NCI-H226 (cell line): ENCODE results near the gene RFT1.
"Not testable (repeated sequence)": the region's sequence is repeated elsewhere in the genome, so short reads cannot be mapped to it uniquely, and the experiment has no call there.

Experiments
- DNase-seq: peaks from one replicate; pipeline ENCODE4 v3.0.0-alpha.2; 2015

Gene RFT1

DNA sequence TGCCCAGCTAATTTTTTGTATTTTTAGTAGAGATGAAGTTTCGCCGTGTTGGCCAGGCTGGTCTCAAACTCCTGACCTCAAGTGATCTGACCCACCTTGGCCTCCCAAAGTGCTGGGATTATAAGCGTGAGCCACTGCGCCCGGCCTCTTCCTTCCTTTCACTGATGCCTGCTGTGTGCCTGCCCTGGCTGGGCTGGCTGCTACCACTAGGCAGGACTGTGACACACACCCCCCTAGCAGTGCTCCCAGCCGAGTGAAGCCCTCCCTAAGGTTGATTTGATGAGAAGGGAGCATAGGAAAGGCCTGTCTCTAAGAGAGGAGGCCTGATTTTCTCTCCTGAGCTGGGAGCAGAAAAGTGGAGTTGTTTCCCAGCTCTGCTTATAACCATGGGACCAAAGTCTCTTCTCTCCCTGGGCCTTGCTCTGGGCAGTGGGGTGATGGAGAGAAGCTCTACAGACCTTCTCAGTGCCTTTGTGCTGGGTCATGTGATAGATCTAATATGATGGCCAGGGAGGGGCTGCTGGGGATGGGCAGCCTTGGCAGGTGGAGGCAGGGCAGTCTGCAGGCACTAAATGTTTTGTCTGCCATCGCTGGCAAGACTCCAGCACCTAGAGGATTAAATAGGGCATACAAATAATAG lies 64.3 kb downstream of the RFT1 start:
- no peak for DNase-seq

DNA sequence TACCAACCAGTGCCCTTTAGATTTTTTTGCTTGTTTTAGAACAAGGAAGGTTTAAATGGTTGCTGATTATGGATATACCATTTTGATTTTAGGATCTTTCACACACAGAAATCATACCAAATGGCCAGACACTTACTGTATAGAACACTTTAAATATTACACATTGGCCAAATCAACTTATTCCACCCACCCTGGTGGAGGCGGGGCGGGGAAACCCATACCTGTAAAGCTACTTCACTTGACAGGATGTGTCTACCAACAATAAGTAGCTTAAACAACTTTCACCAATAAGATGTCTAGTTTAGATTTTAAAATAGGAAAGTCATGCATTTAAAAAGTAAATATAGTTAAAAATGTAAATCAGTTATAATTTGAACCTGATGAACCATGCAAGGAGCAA lies 67.3 kb downstream of the RFT1 start:
- no peak for DNase-seq

DNA sequence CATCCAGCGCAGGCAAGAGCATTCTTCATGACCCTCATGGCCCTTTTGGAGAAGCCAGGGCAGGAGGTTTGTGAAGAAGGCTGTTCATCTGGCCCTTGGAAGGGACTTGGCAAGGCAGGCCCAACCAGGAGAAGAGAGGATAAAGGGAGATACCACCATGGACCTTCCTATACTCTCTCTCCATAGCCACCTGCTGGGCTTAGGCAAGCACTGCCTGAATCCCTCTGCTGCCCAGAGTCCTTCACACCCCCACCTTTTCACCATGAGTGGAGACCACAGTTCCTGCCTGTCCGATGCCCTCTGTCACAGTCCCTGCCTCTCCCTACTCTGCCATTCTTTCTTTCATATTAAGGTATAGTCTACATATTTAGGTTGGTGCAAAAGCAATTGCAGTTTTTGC lies 73.8 kb downstream of the RFT1 start:
- DNase-seq: peak; percentile 5

DNA sequence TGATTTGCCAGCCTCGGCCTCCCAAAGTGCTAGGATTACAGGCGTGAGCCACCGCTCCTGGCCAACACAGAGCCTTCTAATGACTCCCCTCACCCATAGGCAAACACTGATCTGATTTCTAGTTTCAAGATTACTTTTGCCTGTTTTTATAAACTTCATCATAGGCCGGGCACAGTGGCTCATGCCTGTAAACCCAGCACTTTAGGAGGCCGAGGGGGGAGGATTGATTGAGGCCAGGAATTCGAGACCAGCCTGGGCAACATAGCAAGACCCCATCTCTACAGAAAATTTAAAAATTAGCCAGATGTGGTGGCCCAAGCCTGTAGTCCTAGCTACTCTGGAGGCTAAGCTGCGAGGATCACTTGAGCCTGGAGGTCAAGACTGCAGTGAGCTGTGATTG lies 76.0 kb downstream of the RFT1 start:
- not testable (repeated sequence) for DNase-seq

DNA sequence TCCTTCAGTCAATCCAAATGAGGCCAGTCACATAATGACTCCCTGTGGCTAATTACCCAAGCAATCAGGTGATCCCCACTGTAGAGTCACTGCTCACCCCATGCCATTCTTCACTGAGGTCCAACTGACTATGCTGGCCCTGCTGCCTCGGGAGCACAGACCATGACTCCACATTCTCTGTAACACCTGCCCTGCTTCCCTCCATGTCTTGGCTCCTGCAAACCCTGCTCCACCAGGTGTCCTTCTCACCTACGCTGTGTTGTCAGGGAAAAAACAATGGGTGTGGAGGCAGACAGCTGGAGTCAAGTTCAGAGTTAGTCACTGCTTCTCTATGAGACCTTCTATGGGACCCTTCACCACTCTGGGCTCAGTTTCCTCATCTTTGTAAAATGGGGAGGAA lies 78.3 kb downstream of the RFT1 start:
- no peak for DNase-seq

DNA sequence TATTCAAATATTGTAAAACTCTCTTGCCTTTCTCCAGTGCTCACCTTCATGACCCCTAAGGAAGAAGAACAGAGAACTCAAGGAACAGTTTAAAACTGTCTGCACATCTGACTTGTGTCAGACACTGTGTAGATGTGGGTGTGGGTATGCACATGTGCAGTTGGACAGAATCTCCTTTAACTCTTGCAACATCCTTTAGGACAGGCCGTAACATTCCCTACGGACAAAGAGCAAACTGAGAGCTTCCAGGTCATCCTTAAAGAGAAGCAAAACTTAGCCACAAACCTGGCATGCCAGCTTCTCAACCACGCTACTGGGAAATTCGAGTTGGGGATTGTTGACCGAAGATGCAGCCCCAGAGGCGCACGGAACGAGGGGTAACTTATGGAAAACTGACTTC lies 80.2 kb downstream of the RFT1 start:
- DNase-seq: no peak

DNA sequence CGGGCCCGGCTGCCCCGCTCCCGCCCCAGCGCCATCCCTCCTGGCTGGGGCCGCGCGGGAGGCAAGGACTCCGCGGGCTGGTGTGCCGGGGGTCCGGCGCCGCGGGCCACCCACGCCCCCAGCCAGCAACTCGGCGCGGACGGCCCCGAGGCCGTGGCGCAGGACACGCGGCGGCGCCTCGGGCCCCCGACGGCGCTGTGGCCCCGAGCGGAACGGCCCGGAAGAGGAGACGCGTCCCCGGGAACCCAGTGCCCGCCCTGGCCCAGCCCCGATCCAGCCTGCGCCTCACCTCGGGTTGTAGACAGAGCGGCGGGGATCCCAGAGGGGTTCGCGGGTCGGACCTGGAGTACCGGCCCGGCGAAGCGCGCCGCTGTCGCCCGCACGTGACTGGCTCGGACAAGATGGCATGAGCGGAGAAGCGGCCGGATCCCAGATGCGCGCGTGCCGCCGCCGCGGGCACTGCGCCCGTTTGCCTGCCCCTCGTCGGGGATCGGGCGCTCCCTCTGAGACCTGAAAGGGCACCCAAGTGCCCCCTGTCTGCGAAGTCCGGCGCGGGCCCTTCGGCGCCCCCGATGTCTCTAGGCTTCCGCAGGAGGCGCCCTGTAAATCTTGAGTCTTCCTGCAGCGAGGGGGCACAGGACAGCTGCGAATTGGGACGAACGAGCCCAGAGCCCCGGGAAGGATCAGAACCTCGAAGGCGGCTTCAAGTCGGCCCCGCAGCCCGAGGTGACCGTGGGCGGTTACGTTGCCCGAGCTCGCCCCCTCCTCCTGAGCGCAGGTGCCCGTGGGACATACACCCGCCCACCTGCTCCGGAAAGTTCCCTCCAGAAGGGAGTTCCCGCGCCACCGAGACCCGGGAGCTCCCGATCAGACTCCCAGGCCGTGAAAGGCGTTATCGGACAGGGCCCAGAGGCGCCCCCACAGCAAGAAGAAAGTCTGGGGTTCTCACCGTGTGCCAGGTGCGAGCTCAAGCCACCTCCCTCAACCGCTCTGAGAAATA lies 83.8 kb downstream of the RFT1 start:
- DNase-seq: peak; percentile 7

DNA sequence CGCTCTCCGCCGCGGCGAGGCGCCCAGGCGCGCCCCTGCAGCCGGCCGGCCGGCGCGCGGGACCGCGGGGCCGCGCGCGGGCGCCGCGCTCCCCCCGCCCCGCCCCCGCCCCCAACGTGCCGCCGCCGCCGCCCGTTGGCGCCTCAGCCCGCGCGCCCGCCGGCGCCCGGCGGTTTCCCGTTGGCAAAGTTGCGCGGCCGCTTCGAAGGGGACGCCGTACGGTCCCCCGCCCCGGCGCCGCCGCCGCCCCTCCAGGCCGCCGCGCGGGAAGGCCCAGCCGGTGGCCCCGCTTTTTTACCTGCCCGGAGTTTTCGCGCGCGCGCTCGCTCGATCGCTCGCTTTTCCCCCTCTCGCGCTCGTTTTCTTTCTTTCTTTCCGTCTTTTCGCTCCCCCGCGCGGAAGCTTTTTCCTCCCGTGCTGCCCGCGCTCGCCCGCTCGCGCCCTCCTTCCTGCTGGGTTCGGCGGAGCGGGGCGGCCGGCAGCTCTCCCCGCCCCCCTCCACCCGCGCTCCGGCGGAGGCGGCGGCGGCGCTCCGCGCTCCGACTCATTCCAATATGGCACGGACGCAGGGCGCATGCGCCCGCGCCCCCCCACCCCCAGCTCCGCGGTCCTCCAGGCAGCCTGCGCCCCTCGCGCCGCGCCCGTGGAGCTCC lies 84.6 kb downstream of the RFT1 start, which contains the start of gene SFMBT1:
TSS of gene SFMBT1 (minus strand) at position 556 of the 653 bp plus-strand sequence. CDS start 76,945 bp downstream, outside the sequence.
- DNase-seq: peak; percentile 37

DNA sequence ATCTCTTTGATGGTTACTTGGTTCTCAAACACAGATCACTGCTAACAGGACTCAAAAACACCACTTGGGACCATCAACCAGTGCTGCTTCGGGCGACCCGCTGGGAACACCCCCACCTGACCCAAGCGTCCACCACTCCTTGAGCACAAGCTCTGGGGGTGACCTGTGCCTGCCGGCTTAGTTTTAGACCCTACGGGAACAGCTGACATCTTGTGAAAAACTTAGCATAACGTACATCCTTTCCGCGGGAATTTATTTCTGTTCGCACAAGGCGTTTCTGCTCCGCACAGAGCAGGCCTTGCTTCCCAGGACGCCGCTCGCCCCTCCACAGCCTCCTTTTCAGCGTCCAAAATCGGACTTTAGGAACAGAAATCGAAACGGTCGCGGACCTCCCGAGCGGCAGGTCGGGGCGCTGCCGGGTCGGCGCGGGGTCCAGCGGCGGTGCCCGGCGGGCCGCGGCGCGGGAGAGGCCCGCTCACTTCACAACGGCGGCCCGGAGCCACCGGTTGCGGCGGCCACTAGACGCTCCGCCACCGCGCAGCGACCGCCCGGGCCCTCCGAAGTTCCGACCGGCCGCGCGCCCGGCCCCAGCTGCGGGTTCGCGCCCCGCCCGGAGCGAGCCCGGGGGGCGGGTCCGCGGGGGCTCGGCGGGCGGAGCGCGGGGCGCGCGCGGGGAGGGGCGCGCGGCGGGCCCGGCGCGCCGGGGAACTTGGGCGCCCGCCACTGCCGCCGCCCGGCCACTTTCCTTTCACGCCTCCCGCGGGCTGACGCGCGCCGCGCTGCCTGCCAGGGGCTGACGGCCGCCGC lies 85.3 kb downstream of the RFT1 start:
- DNase-seq: peak; percentile 22

DNA sequence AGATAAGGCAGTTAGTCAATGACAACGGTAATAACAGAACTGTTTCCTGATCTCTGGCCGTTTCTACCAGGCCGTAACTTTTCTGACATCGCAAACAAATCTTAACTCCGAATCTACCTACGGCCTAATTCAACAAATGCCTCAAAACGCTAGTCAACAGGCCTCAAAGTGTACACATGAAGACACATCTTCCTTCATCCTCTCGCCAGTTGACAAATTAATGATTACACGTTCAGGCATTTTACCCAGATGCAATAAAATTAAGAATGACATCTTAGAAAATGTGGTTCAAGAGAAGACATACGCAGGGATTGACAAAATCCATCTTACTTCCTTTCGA lies 85.9 kb downstream of the RFT1 start:
- no peak for DNase-seq

DNA sequence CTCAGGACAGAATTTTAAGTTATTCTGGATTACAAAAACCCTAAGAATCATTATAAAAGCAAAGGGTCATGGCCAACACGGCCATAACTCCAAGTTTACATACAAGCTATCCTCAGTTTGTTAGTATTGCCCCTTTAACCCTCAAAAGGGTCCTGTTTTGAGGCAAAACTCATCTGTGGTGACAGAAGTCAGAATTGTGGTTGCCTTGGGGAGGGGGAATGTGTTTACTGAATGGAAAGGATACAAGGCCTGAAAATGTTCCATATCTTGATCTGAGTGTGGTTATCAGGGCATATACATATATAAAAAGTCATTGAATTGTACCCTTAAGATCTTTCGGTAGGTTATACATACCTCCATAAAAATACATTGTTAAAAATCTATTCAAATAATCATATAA lies 86.5 kb downstream of the RFT1 start:
- no peak for DNase-seq

DNA sequence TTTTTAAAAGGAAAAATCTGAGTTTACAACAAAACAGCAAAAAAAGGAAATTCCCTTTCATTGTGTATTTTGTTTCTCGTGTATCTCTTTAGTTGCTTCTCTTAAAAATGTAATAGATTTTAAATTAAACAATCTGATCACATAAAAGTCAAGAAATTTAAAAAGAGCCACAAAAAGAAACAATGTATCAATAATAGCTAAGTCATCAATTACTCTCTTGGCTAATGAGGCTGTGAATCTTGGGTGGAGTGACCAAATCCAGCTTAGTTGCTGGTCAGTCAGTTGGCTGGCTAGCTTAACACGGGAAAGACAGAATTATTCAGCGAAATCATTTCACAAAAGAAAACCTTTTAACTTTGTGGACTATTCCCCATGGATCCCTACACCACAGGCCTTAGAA lies 87.6 kb downstream of the RFT1 start:
- no peak for DNase-seq

DNA sequence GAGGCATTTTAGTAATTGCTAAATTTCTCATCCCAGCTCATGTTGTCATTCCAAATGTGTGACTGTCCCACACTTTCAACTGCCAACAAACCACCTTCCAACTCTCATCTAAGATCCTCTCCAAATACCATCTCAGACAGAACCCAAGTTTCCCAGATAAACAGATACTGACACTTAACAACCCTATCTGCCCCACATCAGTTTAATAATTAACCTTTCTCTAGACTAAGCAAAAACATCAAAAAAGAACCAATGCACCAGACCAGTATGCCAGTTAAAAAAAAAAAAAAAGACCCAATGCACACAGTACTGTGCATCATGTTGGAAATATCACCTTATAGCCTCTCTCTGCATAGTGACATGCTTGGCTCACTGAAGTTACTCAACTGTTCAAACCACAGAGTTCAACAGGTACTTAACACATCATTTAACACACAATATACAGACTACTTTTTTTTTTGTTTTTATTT lies 89.8 kb downstream of the RFT1 start:
- no peak for DNase-seq

DNA sequence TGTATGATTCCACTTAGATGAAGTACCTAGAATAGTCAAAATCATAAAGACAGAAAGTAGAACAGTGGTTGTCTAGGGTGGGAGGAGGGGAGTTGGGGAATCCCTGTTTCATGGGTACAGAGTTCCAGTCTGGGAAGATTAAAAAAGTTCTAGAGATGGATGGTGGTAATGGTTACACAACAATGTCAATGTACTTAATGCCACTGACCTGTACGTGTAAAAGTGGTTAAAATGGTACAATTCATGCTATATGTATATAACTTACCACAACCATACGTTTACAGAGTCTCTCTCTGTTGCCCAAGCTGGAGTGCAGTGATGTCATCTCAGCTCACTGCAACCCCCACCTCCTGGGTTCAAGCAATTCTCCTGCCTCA lies 90.9 kb downstream of the RFT1 start:
- no peak for DNase-seq

DNA sequence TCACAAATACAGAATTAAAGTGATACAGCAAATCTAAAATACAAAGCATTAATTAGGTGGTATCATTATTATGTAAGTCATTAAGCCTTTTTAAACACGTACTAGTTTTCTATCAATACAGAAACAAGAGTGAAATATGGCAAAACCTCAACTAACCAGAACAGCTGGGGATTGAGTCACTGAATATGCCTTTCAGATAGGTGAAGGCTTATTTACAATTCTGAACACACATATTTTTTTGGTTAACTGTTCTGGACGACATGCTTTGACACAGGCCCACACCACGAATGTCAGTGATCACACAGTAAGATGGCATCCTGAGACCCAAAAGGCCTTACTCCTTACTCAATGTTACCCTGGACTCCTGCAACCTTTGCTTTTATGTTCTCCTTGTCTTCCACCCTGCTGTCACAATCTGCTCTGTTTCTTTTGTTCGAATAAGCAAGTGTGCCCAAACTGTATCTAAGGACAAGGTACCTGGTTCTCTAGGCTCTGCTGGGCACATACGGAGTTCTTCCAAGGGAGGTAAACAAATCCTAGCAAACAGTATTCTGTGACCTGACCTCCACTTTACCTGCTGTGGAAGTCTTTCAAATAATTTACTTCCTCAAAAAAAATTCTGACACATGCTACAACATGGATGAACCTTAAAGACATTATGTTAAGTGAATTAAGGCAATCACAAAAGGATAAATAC lies 91.4 kb downstream of the RFT1 start:
- no peak for DNase-seq
